ENCODE measurements around the gene AIP.

- no peak for TF ChIP-seq EZH2 (IDR thresholded peaks at IDR 0.05; ENCODE audit: borderline replicate concordance, insufficient read depth, low read depth, low read length, poor library complexity, severe bottlenecking)
- no peak for TF ChIP-seq CTCF (IDR thresholded peaks at IDR 0.05)
Observed at GRCh38 chr11:67435031-67435726, 47.6 kb upstream of the AIP start.
